Upper lobe of right lung (tissue), 1 donor: Measurements from ENCODE around the gene VPS13A. TPM values are rescaled to one million over a fixed set of nuclear protein-coding genes. Genes with fewer than 3 reads are reported as not detected.

Experiments
- ATAC-seq: fragments of 200-7000 bp; cut with Tn5 transposase; one replicate; pipeline ENCODE4 v1.9.1; 2020; ENCODE audit warnings: mild to moderate bottlenecking, moderate library complexity
- DNase-seq: peaks from one replicate; pipeline ENCODE4 v3.0.0-alpha.2; 2020
- H3K27ac ChIP-seq: fragments of 200-600 bp; one replicate; pipeline ENCODE4 v1.8.0; 2022
- H3K27me3 ChIP-seq: fragments of 200-600 bp; one replicate; pipeline ENCODE4 v1.8.0; 2022; ENCODE audit warnings: mild to moderate bottlenecking
- H3K36me3 ChIP-seq: fragments of 200-600 bp; one replicate; pipeline ENCODE4 v1.8.0; 2022
- H3K4me1 ChIP-seq: fragments of 200-600 bp; one replicate; pipeline ENCODE4 v1.8.0; 2022
- H3K4me3 ChIP-seq: fragments of 200-600 bp; one replicate; pipeline ENCODE4 v1.8.0; 2022; ENCODE audit warnings: mild to moderate bottlenecking
- H3K9me3 ChIP-seq: fragments of 200-600 bp; one replicate; pipeline ENCODE4 v1.8.0; 2022
- CTCF ChIP-seq: fragments of 200-600 bp; IDR thresholded peaks from one replicate; pipeline ENCODE4 v1.8.0; 2022; ENCODE audit warnings: antibody characterized with exemption
- intact Hi-C: fragments of 100-400 bp; cut with DNase I; formaldehyde crosslinking; loops from one replicate; pipeline ENCODE4 v1.11.0; 2022
- total RNA-seq: library from RNA; stranded (reverse); fragmentation: NEBNext Ultra II Directional; extraction: Animal tissue kit (Norgen Biotek cat#: 25700); gene quantifications from one replicate; pipeline ENCODE4 v1.2.1, GENCODE V29; 2021
- donor health status: DM: no; HTN: yes; CAD: no; lungs with severe emphysema.

VPS13A gene
- total RNA-seq, 1 donor from 2014 or later: 44.0 TPM

GRCh38 chr9:77370064-77370463 lies 192.7 kb downstream of the VPS13A start:
- H3K27me3 ChIP-seq: no peaks in the 10 kb centered on the region
- no peak for DNase-seq
- ATAC-seq: no peak
- TF ChIP-seq CTCF: no peak
- H3K4me1 ChIP-seq: no peaks in the 10 kb centered on the region
- intact Hi-C loops: no loop called here
- no peak overlapping the region for H3K4me3 ChIP-seq
- H3K9me3 ChIP-seq: no peaks in the 10 kb centered on the region
- peaks cover 21% of the 10 kb centered on the region for H3K36me3 ChIP-seq
- no peak overlapping the region for H3K27ac ChIP-seq

GRCh38 chr9:77374266-77374665 lies 196.9 kb downstream of the VPS13A start:
- no peaks in the 10 kb centered on the region for H3K27me3 ChIP-seq
- peaks cover 21% of the 10 kb centered on the region for H3K36me3 ChIP-seq
- no peak overlapping the region for H3K4me3 ChIP-seq
- H3K4me1 ChIP-seq: no peaks in the 10 kb centered on the region
- DNase-seq (no peak), ATAC-seq (no peak)
- no peak overlapping the region for H3K27ac ChIP-seq
- intact Hi-C loops: no loop called here
- no peak for TF ChIP-seq CTCF
- no peaks in the 10 kb centered on the region for H3K9me3 ChIP-seq

- no peak for ATAC-seq
- intact Hi-C loops: no loop called here
- no peak for DNase-seq
- Histone ChIP-seq H3K27me3 (no peaks in the 10 kb centered on the region), H3K4me1 (no peaks in the 10 kb centered on the region), H3K9me3 (no peaks in the 10 kb centered on the region), H3K4me3 (no peak overlapping the region), H3K27ac (no peak overlapping the region), H3K36me3 (peaks cover 4% of the 10 kb centered on the region)
- no peak for TF ChIP-seq CTCF
Observed at GRCh38 chr9:77375956-77376532, 198.7 kb downstream of the VPS13A start.

- H3K27me3 ChIP-seq: no peaks in the 10 kb centered on the region
- no peak overlapping the region for H3K4me3 ChIP-seq
- ATAC-seq (no peak), DNase-seq (no peak)
- H3K9me3 ChIP-seq: no peaks in the 10 kb centered on the region
- no peaks in the 10 kb centered on the region for H3K36me3 ChIP-seq
- no peak overlapping the region for H3K27ac ChIP-seq
- intact Hi-C loops: no loop called here
- no peak for TF ChIP-seq CTCF
- H3K4me1 ChIP-seq: no peaks in the 10 kb centered on the region
Observed at GRCh38 chr9:77384406-77384805, 207.1 kb downstream of the VPS13A start.

GRCh38 chr9:77386187-77386586 lies 208.9 kb downstream of the VPS13A start:
- H3K36me3 ChIP-seq: peaks cover 4% of the 10 kb centered on the region
- no peak overlapping the region for H3K27ac ChIP-seq
- H3K4me1 ChIP-seq: no peaks in the 10 kb centered on the region
- no peak overlapping the region for H3K4me3 ChIP-seq
- DNase-seq: no peak
- H3K9me3 ChIP-seq: no peaks in the 10 kb centered on the region
- ATAC-seq: no peak
- intact Hi-C loops: no loop called here
- no peaks in the 10 kb centered on the region for H3K27me3 ChIP-seq
- no peak for TF ChIP-seq CTCF

- DNase-seq: no peak
- Histone ChIP-seq H3K4me1 (no peaks in the 10 kb centered on the region), H3K9me3 (no peaks in the 10 kb centered on the region), H3K36me3 (peaks cover 4% of the 10 kb centered on the region), H3K4me3 (no peak overlapping the region), H3K27me3 (no peaks in the 10 kb centered on the region), H3K27ac (no peak overlapping the region)
- intact Hi-C loops: no loop called here
- no peak for TF ChIP-seq CTCF
- ATAC-seq: no peak
Observed at GRCh38 chr9:77391834-77392233, 214.5 kb downstream of the VPS13A start.
